ENCODE data around the gene GJC1.
"Not testable (repeated sequence)": the region's sequence is repeated elsewhere in the genome, so short reads cannot be mapped to it uniquely, and the experiment has no call there.

Gene GJC1

DNA sequence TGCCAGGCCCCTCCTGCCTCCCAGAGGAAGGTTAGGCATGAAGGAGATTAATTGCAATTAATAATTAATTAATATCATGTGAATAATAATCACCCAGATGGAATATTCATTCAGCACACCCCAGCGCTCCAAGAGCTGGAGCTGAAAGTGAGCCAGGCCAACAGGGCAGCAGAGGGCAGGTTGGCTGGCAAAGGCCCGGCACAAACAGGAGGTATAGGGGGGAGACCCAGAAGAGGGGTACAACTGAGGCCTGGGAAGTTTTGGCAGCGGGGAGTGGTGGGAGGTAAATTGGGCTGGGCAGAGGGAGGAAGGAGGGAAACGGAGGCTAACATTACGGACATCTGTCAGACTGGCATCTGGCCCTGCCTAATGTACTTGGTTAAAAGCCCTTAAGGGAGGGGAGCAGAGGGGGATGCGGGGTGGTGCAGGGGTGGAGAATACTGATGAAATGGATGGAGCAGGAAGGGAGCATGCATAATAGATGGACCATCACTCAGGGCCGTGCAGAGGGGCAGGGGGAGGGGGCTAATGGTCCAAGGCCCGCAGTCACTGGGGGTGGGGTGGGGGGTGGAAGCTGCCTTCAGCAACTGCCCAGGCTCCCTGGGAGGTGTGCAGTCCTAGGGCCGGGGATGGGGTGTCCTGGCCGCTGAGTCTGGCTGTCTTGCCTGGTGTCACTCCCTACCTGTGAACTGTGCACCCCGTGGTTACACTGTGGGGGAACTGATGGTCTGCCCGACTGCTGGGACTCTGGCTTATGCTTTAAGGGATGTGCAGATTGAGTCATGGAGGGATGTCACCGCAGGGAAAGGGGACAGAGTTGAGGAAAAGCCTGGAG is 69.4 kb downstream of the GJC1 start:
- no peak for DNase-seq (ENCODE audit: low read depth in 2 of 2)

DNA sequence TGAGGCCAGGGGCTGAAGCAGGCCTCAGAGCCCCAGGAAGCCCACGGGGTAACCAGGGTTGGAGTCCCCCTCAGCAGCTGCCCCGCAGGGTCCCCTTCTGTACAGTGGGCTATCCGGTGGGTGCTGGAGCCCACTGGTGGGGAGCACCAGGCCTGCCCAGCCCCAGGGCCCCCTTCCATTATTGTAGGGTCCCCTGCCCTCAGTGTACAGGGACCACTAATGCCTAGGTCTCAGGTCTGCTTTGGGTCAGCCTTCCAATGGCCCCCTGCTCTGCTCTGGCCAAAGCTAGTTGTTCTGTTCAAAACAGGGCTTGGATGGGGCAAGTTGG is 70.2 kb downstream of the GJC1 start:
- DNase-seq (ENCODE audit: low read depth in 2 of 2): no peak

DNA sequence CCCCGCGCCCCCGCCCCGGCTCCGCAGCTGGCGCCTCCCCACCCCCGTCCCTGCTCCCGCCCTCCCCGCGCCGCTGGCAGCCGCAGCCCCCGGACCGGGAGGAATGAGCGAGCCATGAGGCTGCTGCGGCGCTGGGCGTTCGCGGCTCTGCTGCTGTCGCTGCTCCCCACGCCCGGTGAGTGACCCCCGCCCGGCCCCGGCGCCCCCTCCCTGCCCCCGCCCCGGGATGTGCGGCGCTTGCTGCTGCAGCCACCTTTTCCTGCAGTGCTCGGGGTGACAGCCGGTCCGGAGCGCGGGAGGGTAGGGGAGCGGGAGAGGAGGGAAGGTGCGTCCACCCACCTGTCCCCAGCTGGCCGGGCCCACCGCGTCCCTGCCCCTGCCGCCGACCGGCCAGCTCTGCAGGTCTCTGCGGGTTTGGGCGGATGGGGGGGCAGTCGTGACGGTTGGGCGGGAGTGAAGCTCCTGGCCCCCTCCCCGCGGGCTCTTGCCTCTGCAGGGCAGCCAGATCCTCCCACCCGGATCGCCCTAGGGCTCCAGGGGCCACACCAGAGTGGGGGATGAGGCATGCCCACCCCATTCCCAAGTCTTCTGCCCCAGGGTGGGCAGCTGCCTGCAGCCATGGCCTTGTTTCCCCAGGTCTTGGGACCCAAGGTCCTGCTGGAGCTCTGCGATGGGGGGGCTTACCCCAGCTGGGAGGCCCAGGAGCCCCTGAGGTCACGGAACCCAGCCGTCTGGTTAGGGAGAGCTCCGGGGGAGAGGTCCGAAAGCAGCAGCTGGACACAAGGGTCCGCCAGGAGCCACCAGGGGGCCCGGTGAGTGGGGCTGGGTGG is 70.8 kb downstream of the GJC1 start:
- no peak for DNase-seq (ENCODE audit: low read depth in 2 of 2)

GRCh38 chr17:44758414-44759085 is 71.5 kb downstream of the GJC1 start, which contains the start of gene ADAM11:
Gene ADAM11, plus strand, starts transcription at chr17:44758988. Its CDS starts 212 bp downstream, at chr17:44759200.
- no peak for DNase-seq (ENCODE audit: low read depth in 2 of 2)

DNA sequence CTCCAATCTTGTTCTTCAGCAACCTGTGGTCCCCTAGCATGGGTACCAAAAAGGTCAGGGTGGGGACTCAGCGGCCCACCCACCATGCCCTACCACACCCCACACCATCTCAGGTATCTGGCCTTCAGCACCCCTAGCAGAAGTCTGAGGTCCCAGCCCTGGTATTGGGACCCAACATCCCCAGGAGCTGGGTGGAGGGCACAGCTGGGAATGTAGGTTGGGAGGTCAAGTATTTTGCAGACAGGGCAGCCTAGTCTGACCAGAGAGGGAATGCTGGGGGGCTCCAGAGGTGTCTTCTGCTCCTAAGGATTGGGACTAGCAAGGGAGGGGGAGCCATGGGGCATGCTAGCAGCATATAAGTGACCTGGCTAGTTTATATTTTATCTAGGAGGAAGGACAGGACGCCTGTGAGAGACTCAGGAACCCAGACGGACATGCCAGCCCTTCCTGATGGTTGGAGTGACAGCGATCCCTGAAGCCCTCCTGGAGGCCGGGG is 72.1 kb downstream of the GJC1 start:
- DNase-seq (ENCODE audit: low read depth in 2 of 2): no peak

DNA sequence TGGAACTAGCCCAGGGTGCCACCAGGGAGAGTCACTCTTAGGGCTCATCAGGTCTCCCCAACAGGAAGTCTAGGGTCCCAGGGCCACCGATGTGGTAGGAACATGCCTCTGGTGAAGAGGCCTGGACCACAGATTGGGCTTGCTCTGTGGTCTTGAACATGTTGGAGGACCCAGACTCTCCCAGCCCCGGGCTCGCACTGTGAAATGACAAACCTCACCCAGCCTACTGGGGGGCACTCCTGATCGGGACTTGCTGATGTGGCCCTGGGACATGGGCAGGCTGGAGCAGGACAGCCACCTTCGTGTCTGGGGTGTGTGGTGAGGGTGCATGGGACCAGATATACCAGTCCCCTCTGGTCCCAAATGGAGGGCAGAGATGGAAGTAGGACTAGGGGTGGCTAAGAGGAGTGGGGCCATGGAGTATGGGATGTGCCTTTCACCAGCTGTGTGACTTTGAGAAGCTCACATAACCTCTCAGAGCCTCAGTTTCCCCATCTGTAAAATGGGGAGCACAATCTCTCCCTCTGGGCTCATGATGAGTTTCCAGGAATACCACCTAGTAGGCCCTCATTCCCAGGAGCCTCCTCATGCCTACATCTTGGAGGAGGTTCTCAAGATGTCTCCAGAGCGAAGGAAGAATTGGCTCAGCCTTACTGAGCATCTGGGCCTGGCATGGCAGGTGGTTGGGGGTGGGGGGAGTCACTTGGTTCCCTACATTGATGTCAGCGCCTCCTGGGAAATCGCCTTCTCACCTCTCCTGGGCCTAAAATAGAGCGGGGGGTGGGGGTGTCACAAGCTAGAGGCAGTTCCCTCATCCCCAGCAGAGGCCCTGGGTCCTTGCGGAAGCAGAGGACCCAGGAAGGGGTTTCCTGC is 72.8 kb downstream of the GJC1 start:
- no peak for DNase-seq (ENCODE audit: low read depth in 2 of 2)

DNA sequence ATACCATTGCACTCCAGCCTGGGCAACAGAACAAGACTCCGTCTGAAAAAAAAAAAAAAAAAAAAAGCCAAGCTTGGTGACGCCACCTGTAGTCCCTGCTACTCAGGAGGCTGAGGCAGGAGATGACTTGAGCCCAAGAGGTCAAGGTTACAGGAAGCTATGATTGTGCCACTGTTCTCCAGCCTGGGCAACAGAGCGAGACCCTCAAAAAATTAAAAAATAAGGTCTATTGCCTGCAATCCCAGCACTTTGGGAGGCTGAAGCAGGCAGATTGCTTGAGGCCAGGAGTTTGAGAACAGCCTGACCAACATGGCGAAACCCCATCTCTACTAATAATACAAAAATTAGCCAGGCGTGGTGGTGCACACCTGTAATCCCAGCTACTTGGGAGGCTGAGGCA is 74.9 kb downstream of the GJC1 start:
- not testable (repeated sequence) for DNase-seq (ENCODE audit: low read depth in 2 of 2)

DNA sequence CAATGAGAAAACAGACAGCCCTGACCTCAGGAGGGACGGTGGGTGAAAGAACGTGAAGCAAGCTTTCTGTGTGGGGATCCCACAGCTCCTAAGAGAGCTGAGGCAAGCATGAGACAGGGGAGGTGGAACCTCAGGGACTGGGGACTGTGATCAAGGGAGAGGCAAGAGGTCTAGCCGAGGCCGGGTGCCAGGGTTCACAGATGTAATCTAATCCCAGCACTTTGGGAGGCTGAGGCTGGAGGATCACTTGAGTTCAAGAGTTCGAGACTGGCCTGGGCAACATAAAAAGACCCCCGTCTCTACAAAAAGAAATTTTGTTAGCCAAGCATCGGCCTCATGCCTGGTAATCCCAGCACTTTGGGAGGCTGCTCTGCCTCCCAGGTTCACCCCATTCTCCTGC is 75.8 kb downstream of the GJC1 start:
- no peak for DNase-seq (ENCODE audit: low read depth in 2 of 2)

GRCh38 chr17:44752953-44753861 is 76.9 kb downstream of the GJC1 start:
- DNase-seq (ENCODE audit: low read depth in 2 of 2): no peak

DNA sequence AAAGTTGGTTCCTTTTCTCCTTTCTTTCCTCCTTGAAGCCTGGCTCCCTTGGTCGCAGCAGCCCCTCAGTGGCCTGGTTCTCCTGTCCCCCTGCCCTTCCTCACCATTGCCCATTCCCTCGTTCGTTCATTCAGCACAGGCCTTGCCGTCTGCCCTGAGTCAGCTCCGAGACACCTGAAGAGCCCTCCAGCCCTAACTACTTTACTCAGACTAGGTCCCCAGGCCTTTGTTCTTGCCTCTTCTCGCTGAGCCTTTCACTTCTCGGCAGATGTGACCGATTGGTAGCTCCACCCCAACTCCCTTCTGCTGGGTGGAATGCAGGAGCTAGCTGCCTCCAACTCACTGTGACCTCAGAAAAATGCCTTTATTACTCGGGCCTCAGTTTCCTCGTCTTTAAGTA is 78.3 kb downstream of the GJC1 start:
- no peak for DNase-seq (ENCODE audit: low read depth in 2 of 2)

GRCh38 chr17:44751331-44751730 is 78.8 kb downstream of the GJC1 start:
- no peak for DNase-seq (ENCODE audit: low read depth in 2 of 2)

DNA sequence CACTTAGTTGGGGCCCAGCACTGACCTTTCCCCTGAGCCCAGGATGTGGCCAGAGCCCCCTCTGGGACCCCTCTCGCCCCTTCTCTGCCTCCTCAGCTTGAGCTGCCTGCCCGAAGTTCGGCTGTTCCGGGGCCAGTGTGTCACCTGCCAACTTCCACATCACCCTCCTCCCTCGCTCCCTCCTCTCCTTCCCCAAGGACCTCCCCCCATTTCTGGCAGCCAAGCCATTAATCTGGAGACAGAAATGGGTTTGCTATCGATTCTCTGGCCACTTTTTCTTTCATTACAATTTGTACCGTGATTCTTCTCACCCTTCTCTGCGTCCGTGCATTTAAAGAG is 80.1 kb downstream of the GJC1 start:
- DNase-seq (ENCODE audit: low read depth in 2 of 2): no peak

- no peak for DNase-seq (ENCODE audit: low read depth in 2 of 2)
These were observed 80.8 kb downstream of the GJC1 start for GRCh38 chr17:44749076-44749979.

Measured in stimulated activated CD4-positive, alpha-beta T cell treated with anti-CD3 and anti-CD28 coated beads, Interleukin-1b, Interleukin-23, amount 100 ng/mL, for 4 hours (primary cell).